ENCODE measurements around the gene SLC38A7.
"Not testable (repeated sequence)": the region's sequence is repeated elsewhere in the genome, so short reads cannot be mapped to it uniquely, and the experiment has no call there.

The SLC38A7 gene

GRCh38 chr16:58670946-58671583, 13.5 kb downstream of the SLC38A7 start:
- no peak for FAIRE-seq

- FAIRE-seq: no peak
Measured at GRCh38 chr16:58670177-58670576, 14.4 kb downstream of the SLC38A7 start.

GRCh38 chr16:58665200-58665599, 19.4 kb downstream of the SLC38A7 start:
- no peak for FAIRE-seq

- peak; percentile 39 for FAIRE-seq
Measured at GRCh38 chr16:58661199-58661830, 23.3 kb downstream of the SLC38A7 start.

- not testable (repeated sequence) for FAIRE-seq
Measured at GRCh38 chr16:58659911-58660310, 24.7 kb downstream of the SLC38A7 start.

GRCh38 chr16:58658796-58659211, 25.8 kb downstream of the SLC38A7 start:
- no peak for FAIRE-seq

GRCh38 chr16:58656899-58657298, 27.7 kb downstream of the SLC38A7 start:
- FAIRE-seq: no peak

GRCh38 chr16:58655215-58655596, 29.4 kb downstream of the SLC38A7 start:
- FAIRE-seq: no peak

- FAIRE-seq: no peak
Measured at GRCh38 chr16:58654560-58655214, 29.9 kb downstream of the SLC38A7 start.

GRCh38 chr16:58652741-58653140, 31.8 kb downstream of the SLC38A7 start:
- no peak for FAIRE-seq

- FAIRE-seq: no peak
Measured at GRCh38 chr16:58651965-58652348, 32.6 kb downstream of the SLC38A7 start.

GRCh38 chr16:58649707-58650106, 34.9 kb downstream of the SLC38A7 start:
- no peak for FAIRE-seq

- FAIRE-seq: no peak
Measured at GRCh38 chr16:58647107-58647506, 37.5 kb downstream of the SLC38A7 start.

GRCh38 chr16:58644765-58645487, 39.6 kb downstream of the SLC38A7 start:
- no peak for FAIRE-seq

GRCh38 chr16:58644108-58644507, 40.5 kb downstream of the SLC38A7 start:
- no peak for FAIRE-seq

GRCh38 chr16:58640949-58641348, 43.6 kb downstream of the SLC38A7 start:
- FAIRE-seq: no peak

- no peak for FAIRE-seq
Measured at GRCh38 chr16:58639836-58640235, 44.7 kb downstream of the SLC38A7 start.

GRCh38 chr16:58639230-58639629, 45.3 kb downstream of the SLC38A7 start:
- FAIRE-seq: no peak

GRCh38 chr16:58638148-58639036, 46.2 kb downstream of the SLC38A7 start:
- FAIRE-seq: no peak

GRCh38 chr16:58637021-58637420, 47.5 kb downstream of the SLC38A7 start:
- FAIRE-seq: not testable (repeated sequence)

GRCh38 chr16:58636466-58636865, 48.1 kb downstream of the SLC38A7 start:
- no peak for FAIRE-seq

- no peak for FAIRE-seq
Measured at GRCh38 chr16:58635502-58635901, 49.1 kb downstream of the SLC38A7 start.

Data from endometrium (tissue), 2 donors.